Gastroesophageal sphincter (tissue), 2 donors: ENCODE results near the gene VDAC2.

ENCODE experiments used
- EP300 ChIP-seq: sonication (generic); formaldehyde crosslinking; IDR thresholded peaks from one replicate; pipeline ENCODE4 v1.6.1; 2017; ENCODE audit warnings: antibody characterized with exemption, mild to moderate bottlenecking
- POLR2A ChIP-seq, 2 donors: fragments of 450-650 bp; IDR thresholded peaks; one replicate each; pipeline ENCODE4 v1.6.1; 2017; ENCODE audit warnings: antibody characterized with exemption in 2 of 2, mild to moderate bottlenecking in 2 of 2, moderate library complexity in 1 of 2

- TF ChIP-seq EP300 (no peak), POLR2A (IDR thresholded peaks at IDR 0.05) (no peak)
These were observed 65.7 kb downstream of the VDAC2 start for GRCh38 chr10:75276069-75276872.
